ENCODE results near the gene GIGYF1. TPM values are rescaled to one million over a fixed set of nuclear protein-coding genes. Genes with fewer than 3 reads are reported as not detected.

GIGYF1 gene
- polyA plus RNA-seq, 1 donor (not counting 4 experiments of a cell fraction or from before 2014, with no cell fraction given): 4.0 TPM

GRCh38 chr7:100686822-100687211 lies 7.2 kb downstream of the GIGYF1 start:
- Histone ChIP-seq H3K9me1 (ENCODE audit: control insufficient read depth, extremely low read depth, insufficient read depth, low read length) (no peaks in the 10 kb centered on the region), H3K4me3 (ENCODE audit: control insufficient read depth in 2 of 3, extremely low read depth in 1 of 3, insufficient read depth in 2 of 3, low read depth in 1 of 3, low read length in 3 of 3) (no peak overlapping the region), H3K4me2 (ENCODE audit: control insufficient read depth, extremely low read depth, insufficient read depth, low read depth, low read length) (no peak overlapping the region), H3K27me3 (ENCODE audit: control insufficient read depth, extremely low read depth, insufficient read depth, low read length) (no peaks in the 10 kb centered on the region), H3K27ac (ENCODE audit: control insufficient read depth, insufficient read depth, low read length) (no peak overlapping the region), H3K9ac (ENCODE audit: control insufficient read depth, extremely low read depth, insufficient read depth, low read length) (no peak overlapping the region), H3K79me2 (ENCODE audit: control insufficient read depth, insufficient read depth, low read length) (peaks cover 32% of the 10 kb centered on the region), H2AFZ (ENCODE audit: control insufficient read depth, low read length) (no peak overlapping the region), H3K4me1 (ENCODE audit: control insufficient read depth, extremely low read depth, insufficient read depth, low read length) (peaks cover 2% of the 10 kb centered on the region), H3K36me3 (ENCODE audit: control insufficient read depth in 2 of 2, extremely low read depth in 1 of 2, insufficient read depth in 2 of 2, low read length in 2 of 2) (peaks cover 14 to 22% of the 10 kb centered on the region in 2 experiments), H3K9me3 (ENCODE audit: control insufficient read depth, low read depth, low read length) (no peaks in the 10 kb centered on the region), H4K20me1 (ENCODE audit: control insufficient read depth, extremely low read depth, insufficient read depth, low read length) (peaks cover 13% of the 10 kb centered on the region)
- FAIRE-seq: no peak
- TF ChIP-seq, protein P1, sequence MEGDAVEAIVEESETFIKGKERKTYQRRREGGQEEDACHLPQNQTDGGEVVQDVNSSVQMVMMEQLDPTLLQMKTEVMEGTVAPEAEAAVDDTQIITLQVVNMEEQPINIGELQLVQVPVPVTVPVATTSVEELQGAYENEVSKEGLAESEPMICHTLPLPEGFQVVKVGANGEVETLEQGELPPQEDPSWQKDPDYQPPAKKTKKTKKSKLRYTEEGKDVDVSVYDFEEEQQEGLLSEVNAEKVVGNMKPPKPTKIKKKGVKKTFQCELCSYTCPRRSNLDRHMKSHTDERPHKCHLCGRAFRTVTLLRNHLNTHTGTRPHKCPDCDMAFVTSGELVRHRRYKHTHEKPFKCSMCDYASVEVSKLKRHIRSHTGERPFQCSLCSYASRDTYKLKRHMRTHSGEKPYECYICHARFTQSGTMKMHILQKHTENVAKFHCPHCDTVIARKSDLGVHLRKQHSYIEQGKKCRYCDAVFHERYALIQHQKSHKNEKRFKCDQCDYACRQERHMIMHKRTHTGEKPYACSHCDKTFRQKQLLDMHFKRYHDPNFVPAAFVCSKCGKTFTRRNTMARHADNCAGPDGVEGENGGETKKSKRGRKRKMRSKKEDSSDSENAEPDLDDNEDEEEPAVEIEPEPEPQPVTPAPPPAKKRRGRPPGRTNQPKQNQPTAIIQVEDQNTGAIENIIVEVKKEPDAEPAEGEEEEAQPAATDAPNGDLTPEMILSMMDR (optimal IDR thresholded peaks at IDR 0.05 in 1 of 3, IDR thresholded peaks at IDR 0.05 in 1 of 3, conservative IDR thresholded peaks at IDR 0.05 in 1 of 3; ENCODE audit: extremely low read depth in 1 of 3, insufficient read depth in 2 of 3, low read length in 3 of 3): no peak
- no peak for TF ChIP-seq EZH2 (IDR thresholded peaks at IDR 0.05; ENCODE audit: low read length)
- DNase-seq (ENCODE audit: low read depth, low spot score): no peak
- dilution Hi-C loops (cut with MboI; ENCODE audit: extremely low pct_ligation_motif_present, low sequenced_read_pairs): no loop called here

DNA sequence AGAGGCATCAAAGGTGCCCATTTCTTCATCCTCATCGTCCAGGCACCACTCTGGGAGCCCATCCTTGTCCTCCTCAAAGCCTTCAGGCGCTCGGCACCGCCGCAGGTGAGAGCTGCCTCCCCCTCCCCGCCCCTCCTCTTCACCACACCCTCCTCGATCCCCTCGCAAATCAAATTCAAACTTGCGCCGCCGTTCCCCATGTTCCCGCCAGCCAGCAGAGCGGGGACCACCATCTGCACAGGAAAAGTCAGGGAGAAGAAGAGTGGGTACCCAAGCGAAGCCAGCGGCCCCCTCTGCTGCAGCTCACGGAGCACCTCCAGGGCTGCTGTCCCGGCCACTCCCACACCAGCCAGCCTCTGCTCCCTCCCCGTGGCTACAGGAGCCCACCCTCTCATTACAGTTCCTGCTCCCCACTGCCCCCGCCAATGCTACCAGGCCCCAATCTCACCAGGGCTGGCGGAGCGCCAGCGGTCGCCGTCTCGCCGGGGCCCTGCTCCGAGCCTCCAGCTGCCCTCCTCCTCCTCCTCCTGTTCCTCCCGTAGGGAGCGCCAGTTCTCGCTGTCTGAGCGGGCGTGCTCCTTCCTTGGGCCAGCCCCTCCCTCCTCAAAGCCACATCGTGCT lies 7.7 kb downstream of the GIGYF1 start:
- Histone ChIP-seq H3K9me3 (ENCODE audit: control insufficient read depth, low read depth, low read length) (no peaks in the 10 kb centered on the region), H3K4me1 (ENCODE audit: control insufficient read depth, extremely low read depth, insufficient read depth, low read length) (no peaks in the 10 kb centered on the region), H3K9me1 (ENCODE audit: control insufficient read depth, extremely low read depth, insufficient read depth, low read length) (no peaks in the 10 kb centered on the region), H3K4me3 (ENCODE audit: control insufficient read depth in 2 of 3, extremely low read depth in 1 of 3, insufficient read depth in 2 of 3, low read depth in 1 of 3, low read length in 3 of 3) (no peak overlapping the region), H3K36me3 (ENCODE audit: control insufficient read depth in 2 of 2, extremely low read depth in 1 of 2, insufficient read depth in 2 of 2, low read length in 2 of 2) (peaks cover 14 to 25% of the 10 kb centered on the region in 2 experiments), H3K9ac (ENCODE audit: control insufficient read depth, extremely low read depth, insufficient read depth, low read length) (no peak overlapping the region), H2AFZ (ENCODE audit: control insufficient read depth, low read length) (no peak overlapping the region), H3K4me2 (ENCODE audit: control insufficient read depth, extremely low read depth, insufficient read depth, low read depth, low read length) (no peak overlapping the region), H3K27ac (ENCODE audit: control insufficient read depth, insufficient read depth, low read length) (no peak overlapping the region), H3K79me2 (ENCODE audit: control insufficient read depth, insufficient read depth, low read length) (peaks cover 27% of the 10 kb centered on the region), H4K20me1 (ENCODE audit: control insufficient read depth, extremely low read depth, insufficient read depth, low read length) (peaks cover 8% of the 10 kb centered on the region), H3K27me3 (ENCODE audit: control insufficient read depth, extremely low read depth, insufficient read depth, low read length) (no peaks in the 10 kb centered on the region)
- TF ChIP-seq, protein P1 (optimal IDR thresholded peaks at IDR 0.05 in 1 of 3, IDR thresholded peaks at IDR 0.05 in 1 of 3, conservative IDR thresholded peaks at IDR 0.05 in 1 of 3; ENCODE audit: extremely low read depth in 1 of 3, insufficient read depth in 2 of 3, low read length in 3 of 3): no peak
- no peak for TF ChIP-seq EZH2 (IDR thresholded peaks at IDR 0.05; ENCODE audit: low read length)
- FAIRE-seq: no peak
- DNase-seq (ENCODE audit: low read depth, low spot score): no peak
- dilution Hi-C loops (cut with MboI; ENCODE audit: extremely low pct_ligation_motif_present, low sequenced_read_pairs): no loop called here
